ENCODE measurements around the gene ELAVL2.

ELAVL2 gene

DNA sequence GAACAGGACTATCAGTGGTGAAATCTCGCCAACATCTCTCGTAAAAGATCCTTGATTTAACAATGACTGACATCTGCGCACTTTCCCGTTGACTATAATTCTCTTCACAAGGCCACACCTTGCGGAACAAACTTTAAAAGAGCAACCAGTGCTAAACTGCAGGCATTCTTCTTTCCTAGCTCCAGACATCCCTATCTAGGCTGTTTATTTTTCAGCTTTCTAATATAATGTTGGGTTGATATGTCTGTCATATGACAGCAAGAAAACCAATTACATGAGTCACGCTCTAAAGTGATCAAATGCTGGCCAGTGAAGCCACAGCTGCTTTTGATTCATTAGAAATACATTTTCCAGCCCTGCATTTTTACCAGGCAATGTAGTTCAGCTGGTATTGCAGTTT lies 162.5 kb downstream of the ELAVL2 start:
- no peaks in the 10 kb centered on the region for H3K9me3 ChIP-seq (ENCODE audit: severe bottlenecking)
- TF ChIP-seq, protein P1, sequence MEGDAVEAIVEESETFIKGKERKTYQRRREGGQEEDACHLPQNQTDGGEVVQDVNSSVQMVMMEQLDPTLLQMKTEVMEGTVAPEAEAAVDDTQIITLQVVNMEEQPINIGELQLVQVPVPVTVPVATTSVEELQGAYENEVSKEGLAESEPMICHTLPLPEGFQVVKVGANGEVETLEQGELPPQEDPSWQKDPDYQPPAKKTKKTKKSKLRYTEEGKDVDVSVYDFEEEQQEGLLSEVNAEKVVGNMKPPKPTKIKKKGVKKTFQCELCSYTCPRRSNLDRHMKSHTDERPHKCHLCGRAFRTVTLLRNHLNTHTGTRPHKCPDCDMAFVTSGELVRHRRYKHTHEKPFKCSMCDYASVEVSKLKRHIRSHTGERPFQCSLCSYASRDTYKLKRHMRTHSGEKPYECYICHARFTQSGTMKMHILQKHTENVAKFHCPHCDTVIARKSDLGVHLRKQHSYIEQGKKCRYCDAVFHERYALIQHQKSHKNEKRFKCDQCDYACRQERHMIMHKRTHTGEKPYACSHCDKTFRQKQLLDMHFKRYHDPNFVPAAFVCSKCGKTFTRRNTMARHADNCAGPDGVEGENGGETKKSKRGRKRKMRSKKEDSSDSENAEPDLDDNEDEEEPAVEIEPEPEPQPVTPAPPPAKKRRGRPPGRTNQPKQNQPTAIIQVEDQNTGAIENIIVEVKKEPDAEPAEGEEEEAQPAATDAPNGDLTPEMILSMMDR (IDR thresholded peaks at IDR 0.05; ENCODE audit: low read depth, low read length): no peak
- peaks cover 4% of the 10 kb centered on the region; the same call in 1 of the 2 replicates for H3K36me3 ChIP-seq
- H3K27me3 ChIP-seq (ENCODE audit: insufficient read depth, low read depth, severe bottlenecking): no peaks in the 10 kb centered on the region
- no peak overlapping the region for H3K27ac ChIP-seq
- no peak overlapping the region for H3K4me3 ChIP-seq (ENCODE audit: low read depth, low read length)
- DNase-seq: no peak

DNA sequence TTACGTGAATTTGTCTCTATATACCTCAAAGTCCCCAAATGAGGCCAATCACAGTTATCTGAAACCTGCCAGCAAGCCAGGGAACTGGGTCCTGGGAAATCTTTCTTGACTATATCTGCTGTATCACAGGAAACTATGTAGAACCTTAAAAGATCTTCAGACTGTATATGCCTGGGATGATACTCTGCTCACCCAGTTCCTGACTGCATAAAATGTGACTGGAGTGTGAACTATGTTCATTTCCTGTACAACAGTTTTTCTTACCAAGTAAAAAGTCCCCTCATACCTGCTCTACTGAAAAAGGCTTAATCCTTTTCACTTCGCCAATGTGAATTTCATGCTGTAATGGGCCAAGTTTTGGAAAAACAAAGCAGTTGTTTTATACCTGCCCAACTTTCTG lies 162.9 kb downstream of the ELAVL2 start:
- TF ChIP-seq, protein P1 (IDR thresholded peaks at IDR 0.05; ENCODE audit: low read depth, low read length): no peak
- no peaks in the 10 kb centered on the region for H3K9me3 ChIP-seq (ENCODE audit: severe bottlenecking)
- no peak overlapping the region for H3K4me3 ChIP-seq (ENCODE audit: low read depth, low read length)
- H3K27ac ChIP-seq: no peak overlapping the region
- peaks cover 4% of the 10 kb centered on the region; the same call in 1 of the 2 replicates for H3K36me3 ChIP-seq
- H3K27me3 ChIP-seq (ENCODE audit: insufficient read depth, low read depth, severe bottlenecking): no peaks in the 10 kb centered on the region
- no peak for DNase-seq

DNA sequence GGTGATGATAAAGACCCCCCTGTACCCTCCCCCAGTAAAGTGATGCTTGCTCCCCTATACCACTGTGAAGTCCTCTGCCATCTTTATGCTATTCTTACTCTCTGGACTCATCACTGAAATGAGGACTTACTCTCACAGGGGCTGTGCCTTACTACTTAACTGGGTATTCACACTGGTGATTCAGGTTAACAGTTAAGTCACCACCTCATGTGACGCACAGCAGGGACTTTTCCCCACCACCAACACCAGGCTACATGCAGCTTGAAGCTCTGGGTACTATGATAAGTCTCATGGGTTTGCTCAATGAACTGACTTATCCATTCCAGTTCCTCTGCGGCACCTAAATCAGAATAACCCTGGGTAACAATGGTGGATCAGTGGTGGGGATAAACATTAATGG lies 163.7 kb downstream of the ELAVL2 start:
- H3K27me3 ChIP-seq (ENCODE audit: insufficient read depth, low read depth, severe bottlenecking): no peaks in the 10 kb centered on the region
- H3K4me3 ChIP-seq (ENCODE audit: low read depth, low read length): no peak overlapping the region
- H3K36me3 ChIP-seq: peaks cover 4% of the 10 kb centered on the region; the same call in 1 of the 2 replicates
- no peak overlapping the region for H3K27ac ChIP-seq
- TF ChIP-seq, protein P1 (IDR thresholded peaks at IDR 0.05; ENCODE audit: low read depth, low read length): no peak
- no peaks in the 10 kb centered on the region for H3K9me3 ChIP-seq (ENCODE audit: severe bottlenecking)
- DNase-seq: no peak

DNA sequence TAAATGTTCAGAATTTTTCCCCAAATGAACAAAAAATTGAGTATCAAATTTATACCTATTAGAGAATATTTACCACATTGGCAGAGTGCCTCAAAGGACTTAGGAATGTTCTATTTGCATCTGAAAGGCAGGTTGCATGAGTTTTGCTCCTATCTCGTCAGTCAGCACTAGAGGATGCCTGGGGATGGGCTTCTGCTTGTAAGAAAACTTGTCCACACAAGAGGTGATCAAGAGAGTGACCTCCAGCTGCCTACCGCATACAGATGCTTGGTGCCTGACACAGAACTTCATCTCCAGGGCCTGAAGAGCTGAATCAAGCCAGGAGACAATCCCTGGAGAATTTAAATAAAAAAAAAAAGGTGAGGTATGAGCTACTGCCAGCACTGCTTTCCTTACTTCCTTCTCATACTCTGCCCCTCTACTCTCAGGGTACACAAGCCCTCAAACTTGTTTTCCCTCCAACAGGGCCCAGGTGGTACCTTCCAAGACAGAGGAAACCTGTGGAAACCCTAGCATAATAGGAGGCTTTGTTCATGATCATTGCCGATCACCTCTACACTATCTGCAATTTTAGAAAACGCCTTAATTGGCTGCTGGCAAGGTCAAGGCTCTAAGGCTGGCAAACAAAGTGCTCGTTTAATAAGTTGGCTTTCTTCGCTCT lies 166.6 kb downstream of the ELAVL2 start:
- Histone ChIP-seq H3K4me3 (ENCODE audit: low read depth, low read length) (no peak overlapping the region), H3K36me3 (no peaks in the 10 kb centered on the region; the same call in none of the 2 replicates), H3K9me3 (ENCODE audit: severe bottlenecking) (no peaks in the 10 kb centered on the region), H3K27ac (no peak overlapping the region), H3K27me3 (ENCODE audit: insufficient read depth, low read depth, severe bottlenecking) (no peaks in the 10 kb centered on the region)
- DNase-seq: no peak
- TF ChIP-seq, protein P1 (IDR thresholded peaks at IDR 0.05; ENCODE audit: low read depth, low read length): no peak

DNA sequence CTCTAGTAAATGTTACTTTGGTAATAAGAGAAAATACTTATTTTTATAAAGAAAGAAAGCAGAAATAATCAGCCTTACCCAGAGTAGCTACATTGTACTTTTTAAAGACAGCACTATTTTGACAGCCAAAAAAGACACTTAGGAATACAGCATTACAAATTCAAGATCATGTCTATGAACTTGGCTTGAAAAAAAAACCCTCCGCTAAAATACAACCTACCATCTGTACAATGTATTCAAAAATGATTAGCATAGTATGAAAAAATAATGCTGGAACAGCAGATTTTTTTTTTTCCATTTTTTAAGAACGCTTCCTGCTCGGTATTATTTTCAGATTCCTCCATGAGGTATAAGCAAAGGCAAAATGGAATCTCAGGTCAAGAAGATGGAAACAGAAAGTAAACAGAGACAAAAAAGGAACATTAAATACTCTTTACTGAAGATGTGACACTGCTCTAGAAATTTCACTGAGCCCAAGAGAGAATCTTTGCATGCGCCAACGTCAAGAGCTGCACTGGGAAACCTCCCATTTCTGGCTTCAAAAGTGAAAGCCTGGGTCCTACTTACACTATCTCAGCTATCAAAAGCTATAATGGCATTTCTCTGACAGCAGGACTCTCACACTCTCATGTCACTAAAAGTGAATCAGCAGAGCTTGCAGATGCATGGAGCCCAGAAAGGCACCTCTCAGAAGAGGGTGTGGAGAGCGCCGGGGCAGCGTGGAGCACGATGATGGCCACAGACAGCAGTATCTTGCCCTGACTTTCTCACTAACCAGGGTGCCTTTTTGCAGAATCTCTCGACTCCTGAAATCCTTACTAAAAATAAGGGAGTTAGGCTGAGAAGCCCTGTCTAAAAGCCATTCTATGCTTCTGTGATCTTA lies 167.4 kb downstream of the ELAVL2 start:
- TF ChIP-seq, protein P1 (IDR thresholded peaks at IDR 0.05; ENCODE audit: low read depth, low read length): no peak
- H3K4me3 ChIP-seq (ENCODE audit: low read depth, low read length): no peak overlapping the region
- H3K27ac ChIP-seq: no peak overlapping the region
- H3K9me3 ChIP-seq (ENCODE audit: severe bottlenecking): no peaks in the 10 kb centered on the region
- no peak for DNase-seq
- H3K36me3 ChIP-seq: no peaks in the 10 kb centered on the region; the same call in none of the 2 replicates
- H3K27me3 ChIP-seq (ENCODE audit: insufficient read depth, low read depth, severe bottlenecking): no peaks in the 10 kb centered on the region

Data from WERI-Rb-1 (cell line).